IPS-18a (cell line): ENCODE measurements around the gene KCTD11.
A peak's percentile ranks its signal among the peaks of the same experiment; 100 is the strongest.
"Not testable (repeated sequence)": the region's sequence is repeated elsewhere in the genome, so short reads cannot be mapped to it uniquely, and the experiment has no call there.

ENCODE experiments used
- H3K27ac ChIP-seq: one replicate; pipeline ENCODE4 v1.5.1; 2013; ENCODE audit warnings: low read length
- H3K27me3 ChIP-seq: one replicate; pipeline ENCODE4 v1.6.1; 2013; ENCODE audit warnings: mild to moderate bottlenecking, low read length; ENCODE audit not compliant: control insufficient read depth, insufficient read depth
- H3K36me3 ChIP-seq: one replicate; pipeline ENCODE4 v1.6.1; 2013; ENCODE audit warnings: low read depth, low read length; ENCODE audit not compliant: control insufficient read depth
- H3K4me1 ChIP-seq: one replicate; pipeline ENCODE4 v1.6.1; 2013; ENCODE audit warnings: low read depth, low read length; ENCODE audit not compliant: control insufficient read depth
- H3K4me3 ChIP-seq: one replicate; pipeline ENCODE4 v1.5.1; 2013; ENCODE audit warnings: low read length
- H3K9ac ChIP-seq: one replicate; pipeline ENCODE4 v1.6.1; 2013; ENCODE audit warnings: mild to moderate bottlenecking, low read length, moderate library complexity
- H3K9me3 ChIP-seq: one replicate; pipeline ENCODE4 v1.6.1; 2013; ENCODE audit warnings: low read depth, low read length; ENCODE audit not compliant: control insufficient read depth

KCTD11 gene

GRCh38 chr17:7334938-7335538, 16.9 kb upstream of the KCTD11 start:
- H3K9ac ChIP-seq: no peak overlapping the region
- H3K9me3 ChIP-seq: no peaks in the 10 kb centered on the region
- no peak overlapping the region for H3K4me3 ChIP-seq
- no peaks in the 10 kb centered on the region for H3K27me3 ChIP-seq
- peaks cover 13% of the 10 kb centered on the region for H3K4me1 ChIP-seq
- H3K36me3 ChIP-seq: no peaks in the 10 kb centered on the region
- H3K27ac ChIP-seq: no peak overlapping the region

GRCh38 chr17:7335765-7336164, 16.2 kb upstream of the KCTD11 start:
- not testable (repeated sequence) for H3K9ac ChIP-seq, H3K27ac ChIP-seq, H3K36me3 ChIP-seq, H3K9me3 ChIP-seq, H3K4me3 ChIP-seq, H3K27me3 ChIP-seq
- peaks cover 13% of the 10 kb centered on the region for H3K4me1 ChIP-seq

GRCh38 chr17:7336240-7337175, 15.5 kb upstream of the KCTD11 start, which contains the start of gene ACAP1:
TSS of gene ACAP1 (plus strand) at chr17:7336529. CDS start at chr17:7336735, 206 bp downstream.
- H3K27ac ChIP-seq: no peak within 1 kb of the TSS
- peak within 1 kb of the TSS; percentile 20 for H3K4me3 ChIP-seq
- H3K9me3 ChIP-seq: no peaks in the 10 kb centered on the region
- H3K27me3 ChIP-seq: no peaks in the 10 kb centered on the region
- H3K9ac ChIP-seq: peak within 1 kb of the TSS; percentile 39
- peaks cover 13% of the 10 kb centered on the region for H3K4me1 ChIP-seq
- H3K36me3 ChIP-seq: no peaks in the 10 kb centered on the region

- H3K4me3 ChIP-seq, H3K36me3 ChIP-seq, H3K27ac ChIP-seq, H3K9ac ChIP-seq, H3K27me3 ChIP-seq, H3K9me3 ChIP-seq: not testable (repeated sequence)
- peaks cover 13% of the 10 kb centered on the region for H3K4me1 ChIP-seq
These were observed 14.4 kb upstream of the KCTD11 start for GRCh38 chr17:7337600-7337999.

GRCh38 chr17:7340179-7340578, 11.8 kb upstream of the KCTD11 start:
- H3K36me3 ChIP-seq: no peaks in the 10 kb centered on the region
- peaks cover 13% of the 10 kb centered on the region for H3K4me1 ChIP-seq
- H3K9me3 ChIP-seq: no peaks in the 10 kb centered on the region
- no peak overlapping the region for H3K4me3 ChIP-seq
- no peaks in the 10 kb centered on the region for H3K27me3 ChIP-seq
- H3K27ac ChIP-seq: no peak overlapping the region
- no peak overlapping the region for H3K9ac ChIP-seq

- no peaks in the 10 kb centered on the region for H3K27me3 ChIP-seq
- H3K27ac ChIP-seq: no peak overlapping the region
- H3K36me3 ChIP-seq: no peaks in the 10 kb centered on the region
- no peak overlapping the region for H3K9ac ChIP-seq
- H3K4me3 ChIP-seq: no peak overlapping the region
- H3K9me3 ChIP-seq: no peaks in the 10 kb centered on the region
- peaks cover 5% of the 10 kb centered on the region for H3K4me1 ChIP-seq
These were observed 10.1 kb upstream of the KCTD11 start for GRCh38 chr17:7341842-7342241.

- Histone ChIP-seq H3K4me1 (no peaks in the 10 kb centered on the region), H3K36me3 (no peaks in the 10 kb centered on the region), H3K9me3 (no peaks in the 10 kb centered on the region), H3K27ac (no peak overlapping the region), H3K4me3 (no peak overlapping the region), H3K27me3 (no peaks in the 10 kb centered on the region), H3K9ac (no peak overlapping the region)
These were observed 8.7 kb upstream of the KCTD11 start for GRCh38 chr17:7343250-7343649.

- no peaks in the 10 kb centered on the region for H3K9me3 ChIP-seq
- no peak overlapping the region for H3K4me3 ChIP-seq
- no peaks in the 10 kb centered on the region for H3K36me3 ChIP-seq
- peaks cover 7% of the 10 kb centered on the region for H3K4me1 ChIP-seq
- peaks cover 5% of the 10 kb centered on the region for H3K27me3 ChIP-seq
- H3K9ac ChIP-seq: no peak overlapping the region
- no peak overlapping the region for H3K27ac ChIP-seq
These were observed 5.0 kb upstream of the KCTD11 start for GRCh38 chr17:7346761-7347614.

- Histone ChIP-seq H3K4me3 (no peak overlapping the region), H3K4me1 (peaks cover 11% of the 10 kb centered on the region), H3K27ac (no peak overlapping the region), H3K27me3 (peaks cover 5% of the 10 kb centered on the region), H3K36me3 (no peaks in the 10 kb centered on the region), H3K9me3 (no peaks in the 10 kb centered on the region), H3K9ac (no peak overlapping the region)
These were observed 4.1 kb upstream of the KCTD11 start for GRCh38 chr17:7347630-7348477.

GRCh38 chr17:7348478-7349242, 3.3 kb upstream of the KCTD11 start:
- Histone ChIP-seq H3K27me3 (peaks cover 5% of the 10 kb centered on the region), H3K36me3 (no peaks in the 10 kb centered on the region), H3K9ac (no peak overlapping the region), H3K27ac (no peak overlapping the region), H3K4me1 (peaks cover 11% of the 10 kb centered on the region), H3K4me3 (no peak overlapping the region), H3K9me3 (no peaks in the 10 kb centered on the region)
